IMR-90 (cell line): ENCODE data around the gene HMGN4. TPM values are rescaled to one million over a fixed set of nuclear protein-coding genes. Genes with fewer than 3 reads are reported as not detected.

ENCODE experiments used
- ATAC-seq: fragments of 200-7000 bp; cut with Tn5 transposase; 2 replicates; pipeline ENCODE4 v1.9.1; 2020; ENCODE audit warnings: low read depth, mild to moderate bottlenecking, moderate library complexity
- BruUV-seq: library from RNA; stranded (reverse); fragments of 400-500 nt; replicated peaks from 2 replicates; lab custom pipeline; 2021; lab: Mats Ljungman, UMichigan
- CTCF ChIA-PET: fragments of 300-600 bp; formaldehyde crosslinking; extraction: SDS; loops from one replicate; lab custom pipeline; 2021; ENCODE audit warnings: antibody characterized with exemption; lab: Yijun Ruan, JAX
- POLR2A ChIA-PET: fragments of 300-600 bp; sonication (Branson Sonifier 250); formaldehyde crosslinking; loops from one replicate; lab custom pipeline; 2022; ENCODE audit warnings: antibody characterized with exemption; ENCODE audit not compliant: unreplicated experiment; lab: Charles Lee
- DNase-seq: peaks from one replicate; pipeline ENCODE4 v3.0.0; 2013
- H2AFZ ChIP-seq: replicated peaks from 2 replicates; pipeline ENCODE3; 2013; ENCODE audit warnings: low read length, mild to moderate bottlenecking; ENCODE audit not compliant: poor library complexity
- H2AK5ac ChIP-seq: 2 replicates; pipeline ENCODE4 v1.6.1; 2013; ENCODE audit warnings: low read depth, low read length, inconsistent platforms
- H2AK9ac ChIP-seq: replicated peaks from 2 replicates; pipeline ENCODE3; 2013; ENCODE audit warnings: mild to moderate bottlenecking, low read depth, low read length, moderate library complexity; ENCODE audit not compliant: poor library complexity
- H2BK120ac ChIP-seq: 2 replicates; pipeline ENCODE4 v1.6.1; 2013; ENCODE audit warnings: low read depth, low read length, inconsistent platforms
- H2BK15ac ChIP-seq: 3 replicates; pipeline ENCODE4 v1.6.1; 2013; ENCODE audit warnings: low read depth, low read length, inconsistent platforms
- H2BK20ac ChIP-seq: 2 replicates; pipeline ENCODE4 v1.6.1; 2013; ENCODE audit warnings: low read depth, mild to moderate bottlenecking, inconsistent platforms, low read length, moderate library complexity
- H2BK5ac ChIP-seq: 2 replicates; pipeline ENCODE4 v1.6.1; 2013; ENCODE audit warnings: mild to moderate bottlenecking, low read depth, low read length, inconsistent platforms; ENCODE audit not compliant: poor library complexity, severe bottlenecking
- H3K14ac ChIP-seq: replicated peaks from 2 replicates; pipeline ENCODE4 v1.6.1; 2013; ENCODE audit warnings: low read depth, low read length, inconsistent platforms
- H3K18ac ChIP-seq: 2 replicates; pipeline ENCODE4 v1.6.1; 2013; ENCODE audit warnings: low read depth, low read length, control low read depth
- H3K23ac ChIP-seq: 2 replicates; pipeline ENCODE4 v1.6.1; 2013; ENCODE audit warnings: low read depth, low read length, inconsistent platforms
- H3K27ac ChIP-seq: 2 replicates; pipeline ENCODE4 v1.5.1; 2013; ENCODE audit warnings: mild to moderate bottlenecking, control low read depth, low read length; ENCODE audit not compliant: insufficient read depth
- H3K27me3 ChIP-seq: 2 replicates; pipeline ENCODE4 v1.6.1; 2013; ENCODE audit warnings: low read length; ENCODE audit not compliant: control insufficient read depth, insufficient read depth
- H3K36me3 ChIP-seq: 2 replicates; pipeline ENCODE4 v1.6.1; 2013; ENCODE audit warnings: low read length, mixed read lengths; ENCODE audit not compliant: control insufficient read depth, insufficient read depth
- H3K4ac ChIP-seq: 2 replicates; pipeline ENCODE4 v1.6.1; 2013; ENCODE audit warnings: low read depth, low read length, inconsistent platforms
- H3K4me1 ChIP-seq: 2 replicates; pipeline ENCODE4 v1.6.1; 2013; ENCODE audit warnings: low read length, mixed read lengths; ENCODE audit not compliant: control insufficient read depth, insufficient read depth
- H3K4me2 ChIP-seq: 2 replicates; pipeline ENCODE4 v1.6.1; 2013; ENCODE audit warnings: low read depth, mild to moderate bottlenecking, control low read depth, low read length, moderate library complexity
- H3K4me3 ChIP-seq: 2 replicates; pipeline ENCODE4 v1.5.1; 2013; ENCODE audit warnings: low read depth, mild to moderate bottlenecking, control low read depth, low read length, moderate library complexity; ENCODE audit not compliant: insufficient read depth
- H3K56ac ChIP-seq: 2 replicates; pipeline ENCODE4 v1.6.1; 2013; ENCODE audit warnings: low read length, inconsistent platforms; ENCODE audit not compliant: insufficient read depth; ENCODE audit errors: extremely low read depth
- H3K79me1 ChIP-seq, 2 experiments: 2 replicates each; pipeline ENCODE4 v1.6.1; 2013; ENCODE audit warnings: low read length in 2 of 2, inconsistent platforms in 1 of 2, low read depth in 1 of 2
- H3K9ac ChIP-seq: 2 replicates; pipeline ENCODE4 v1.6.1; 2013; ENCODE audit warnings: low read depth, low read length, control low read depth
- H3K9me1 ChIP-seq: 2 replicates; pipeline ENCODE4 v1.6.1; 2013; ENCODE audit warnings: low read length, inconsistent platforms; ENCODE audit not compliant: insufficient read depth
- H3K9me3 ChIP-seq: 2 replicates; pipeline ENCODE4 v1.6.1; 2013; ENCODE audit warnings: low read length; ENCODE audit not compliant: control insufficient read depth, insufficient read depth
- H4K20me1 ChIP-seq: 2 replicates; pipeline ENCODE4 v1.6.1; 2013; ENCODE audit warnings: low read length, inconsistent platforms; ENCODE audit not compliant: insufficient read depth
- H4K5ac ChIP-seq: 2 replicates; pipeline ENCODE4 v1.6.1; 2013; ENCODE audit warnings: mild to moderate bottlenecking, low read depth, low read length, control low read depth
- H4K8ac ChIP-seq, 2 experiments: 2 replicates each; pipeline ENCODE4 v1.6.1; 2013; ENCODE audit warnings: low read depth in 2 of 2, low read length in 2 of 2, control low read depth in 1 of 2, inconsistent platforms in 1 of 2
- H4K91ac ChIP-seq: 2 replicates; pipeline ENCODE4 v1.6.1; 2013; ENCODE audit warnings: low read depth, low read length, inconsistent platforms; ENCODE audit not compliant: insufficient read depth
- BHLHE40 ChIP-seq: fragments of 150-350 bp; IDR thresholded peaks from 2 replicates; pipeline ENCODE4 v1.6.1; 2016; ENCODE audit warnings: mild to moderate bottlenecking, low read depth, low read length
- CHD1 ChIP-seq: IDR thresholded peaks from 2 replicates; pipeline ENCODE4 v1.6.1; 2012; ENCODE audit warnings: low read depth, low read length, improper control_type of control experiment
- FOS ChIP-seq: fragments of 150-350 bp; IDR thresholded peaks from 2 replicates; pipeline ENCODE4 v1.6.1; 2016; ENCODE audit warnings: low read depth, low read length
- MAFK ChIP-seq: IDR thresholded peaks from 2 replicates; pipeline ENCODE4 v1.6.1; 2012; ENCODE audit warnings: low read depth, low read length, improper control_type of control experiment
- MAZ ChIP-seq: IDR thresholded peaks from 2 replicates; pipeline ENCODE4 v1.6.1; 2012; ENCODE audit warnings: low read depth, mild to moderate bottlenecking, low read length, improper control_type of control experiment, moderate library complexity, borderline replicate concordance
- MXI1 ChIP-seq: IDR thresholded peaks from 2 replicates; pipeline ENCODE4 v1.6.1; 2012; ENCODE audit warnings: low read depth, mild to moderate bottlenecking, low read length, moderate library complexity, borderline replicate concordance
- POLR2A ChIP-seq: IDR thresholded peaks from 2 replicates; pipeline ENCODE4 v1.6.1; 2012; ENCODE audit warnings: mild to moderate bottlenecking, low read depth, low read length
- RAD21 ChIP-seq: IDR thresholded peaks from 2 replicates; pipeline ENCODE4 v1.6.1; 2012; ENCODE audit warnings: low read length, improper control_type of control experiment
- RFX5 ChIP-seq: IDR thresholded peaks from 2 replicates; pipeline ENCODE4 v1.8.0; 2012; ENCODE audit warnings: low read depth, mild to moderate bottlenecking, low read length, moderate library complexity
- SMC3 ChIP-seq: fragments of 150-350 bp; IDR thresholded peaks from 2 replicates; pipeline ENCODE4 v1.6.1; 2016; ENCODE audit warnings: low read depth, mild to moderate bottlenecking, antibody characterized with exemption, low read length, moderate library complexity
- WGBS, 2 experiments: methylation state at CpG; one replicate each; pipeline versions ENCODE4 v1.1.5 to v1.1.7; 2013; ENCODE audit warnings: missing lambda C conversion rate in 2 of 2; ENCODE audit not compliant: insufficient read length in 1 of 2; ENCODE audit errors: extremely low coverage in 2 of 2; 5-methylcytosine and 5-hydroxymethylcytosine counted together
- dilution Hi-C: fragments of 300-500 bp; cut with HindIII; formaldehyde crosslinking; loops from one replicate; pipeline ENCODE4 v1.14.3; 2018; ENCODE audit warnings: low sequenced_read_pairs; ENCODE audit not compliant: unreplicated experiment
- in situ Hi-C: fragments of 300-500 bp; cut with MboI; formaldehyde crosslinking; loops from 3 replicates; pipeline ENCODE4 v1.14.3; 2019; ENCODE audit warnings: low sequenced_read_pairs, inconsistent platforms, mixed read lengths
- intact Hi-C: fragments of 100-400 bp; cut with micrococcal nuclease; formaldehyde crosslinking; loops from 2 replicates; pipeline ENCODE4 v1.10.0; 2022
- polyA plus RNA-seq, 3 experiments: library from polyadenylated mRNA; depleted of rRNA; stranded (reverse); fragments of >200 nt; gene quantifications; 2 replicates each; pipeline ENCODE4 v1.2.3, GENCODE V29; 2012; ENCODE audit warnings: low replicate concordance in 1 of 3
- total RNA-seq: library from RNA; depleted of rRNA; stranded (reverse); fragments of >200 nt; gene quantifications from 2 replicates; pipeline ENCODE4 v1.2.3, GENCODE V29; 2012
- TF ChIP-seq, protein P1 (sequence below): fragments of 150-350 bp; IDR thresholded peaks from 2 replicates; pipeline ENCODE4 v1.6.1; 2017; ENCODE audit warnings: mild to moderate bottlenecking, antibody characterized with exemption, low read length, low read depth

HMGN4 gene
- total and polyA plus RNA-seq, 2 of the 4 experiments (the other 2 are of a cell fraction), result 46.4 to 50.2 TPM

GRCh38 chr6:26497610-26498009, 40.6 kb upstream of the HMGN4 start:
- H3K27ac ChIP-seq, result no peak overlapping the region
- H4K91ac ChIP-seq, result no peak overlapping the region
- no peak overlapping the region for H2AK9ac ChIP-seq
- no peak overlapping the region for H2BK120ac ChIP-seq
- H2BK5ac ChIP-seq, result no peak overlapping the region
- no TSS peak for BruUV-seq
- intact Hi-C loops, result no loop called here
- in situ Hi-C loops, result no loop called here
- ATAC-seq (no peak), DNase-seq (no peak)
- no CpG with 5 or more reads among the region's 4 CpGs for WGBS, 2 experiments
- H4K20me1 ChIP-seq, result no peaks in the 10 kb centered on the region
- H3K79me1 ChIP-seq, result no peaks in the 10 kb centered on the region
- no peak overlapping the region for H3K4ac ChIP-seq
- no peak for TF ChIP-seq MAFK
- TF ChIP-seq, protein P1, sequence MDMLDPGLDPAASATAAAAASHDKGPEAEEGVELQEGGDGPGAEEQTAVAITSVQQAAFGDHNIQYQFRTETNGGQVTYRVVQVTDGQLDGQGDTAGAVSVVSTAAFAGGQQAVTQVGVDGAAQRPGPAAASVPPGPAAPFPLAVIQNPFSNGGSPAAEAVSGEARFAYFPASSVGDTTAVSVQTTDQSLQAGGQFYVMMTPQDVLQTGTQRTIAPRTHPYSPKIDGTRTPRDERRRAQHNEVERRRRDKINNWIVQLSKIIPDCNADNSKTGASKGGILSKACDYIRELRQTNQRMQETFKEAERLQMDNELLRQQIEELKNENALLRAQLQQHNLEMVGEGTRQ, result no peak
- TF ChIP-seq BHLHE40, result no peak
- TF ChIP-seq RAD21, result no peak
- TF ChIP-seq FOS, result no peak
- no peak for TF ChIP-seq POLR2A
- no peak for TF ChIP-seq MAZ
- no peak for TF ChIP-seq RFX5
- TF ChIP-seq MXI1, result no peak
- TF ChIP-seq SMC3, result no peak
- no peak for TF ChIP-seq CHD1
- H3K27me3 ChIP-seq, result peaks cover 24% of the 10 kb centered on the region
- no peak overlapping the region for H2AFZ ChIP-seq
- 0 out of 2 replicates have a peak, but pooled peaks cover 3% of the 10 kb centered on the region for H3K4me1 ChIP-seq
- no peak overlapping the region for H2BK15ac ChIP-seq
- no peak overlapping the region for H3K18ac ChIP-seq
- no peak overlapping the region for H4K8ac ChIP-seq
- dilution Hi-C loops, result no loop called here
- H4K5ac ChIP-seq, result no peak overlapping the region
- POLR2A ChIA-PET, result interaction anchor here (0.6 kb wide), 1 partner anchor 228 kb away, joined by 10 read pairs; no protein-coding TSS in a partner anchor
- H3K36me3 ChIP-seq, result no peaks in the 10 kb centered on the region
- H3K9me3 ChIP-seq, result no peaks in the 10 kb centered on the region
- H3K9ac ChIP-seq, result no peak overlapping the region
- CTCF ChIA-PET, result interaction anchor here (1.1 kb wide), 1 partner anchor 98 kb away, joined by 3 read pairs; no protein-coding TSS in a partner anchor
- no peak overlapping the region for H3K14ac ChIP-seq
- 0 out of 2 replicates have a peak, but pooled peaks cover 3% of the 10 kb centered on the region for H3K9me1 ChIP-seq
- H2BK20ac ChIP-seq, result no peak overlapping the region
- no peak overlapping the region for H3K4me2 ChIP-seq
- H3K4me3 ChIP-seq, result no peak overlapping the region
- H2AK5ac ChIP-seq, result no peak overlapping the region
- H3K56ac ChIP-seq, result no peak overlapping the region
- H3K23ac ChIP-seq, result no peak overlapping the region
